PFSK-1 (cell line): ENCODE measurements around the gene HOXA3.

Experiments
- POLR2AphosphoS5 ChIP-seq: IDR thresholded peaks from 2 replicates; pipeline ENCODE4 v1.6.1; 2012; ENCODE audit warnings: low read depth, mild to moderate bottlenecking, control low read depth, low read length, moderate library complexity
- REST ChIP-seq, 2 experiments: IDR thresholded peaks; 2 replicates each; pipeline versions ENCODE4 v1.6.1 to v1.8.0; 2011 to 2012; ENCODE audit warnings: low read depth in 2 of 2, low read length in 2 of 2, control low read depth in 1 of 2, inconsistent platforms in 1 of 2, mild to moderate bottlenecking in 1 of 2, moderate library complexity in 1 of 2; ENCODE audit not compliant: insufficient read depth in 1 of 2
- SIN3A ChIP-seq: IDR thresholded peaks from 2 replicates; pipeline ENCODE4 v1.6.1; 2012; ENCODE audit warnings: mild to moderate bottlenecking, low read length, moderate library complexity, borderline replicate concordance; ENCODE audit not compliant: insufficient read depth

- no peak for TF ChIP-seq POLR2AphosphoS5
- TF ChIP-seq REST (IDR thresholded peaks at IDR 0.05; ENCODE audit: insufficient read depth in 1 of 2, low read depth in 2 of 2, low read length in 2 of 2) = no peak
- no peak for TF ChIP-seq SIN3A
Measured at GRCh38 chr7:27185013-27185853, 32.9 kb upstream of the HOXA3 start, which contains the start of gene HOXA11.
